SK-N-SH (cell line): ENCODE results near the gene NLGN2.

Experiments used
- EP300 ChIP-seq, 2 experiments: IDR thresholded peaks; 2 replicates each; pipeline versions ENCODE4 v1.4.0 to v1.6.1; 2012; ENCODE audit warnings: borderline replicate concordance in 1 of 2, low read depth in 1 of 2, low read length in 1 of 2
- GABPA ChIP-seq: IDR thresholded peaks from 2 replicates; pipeline ENCODE4 v1.4.0; 2012; ENCODE audit warnings: low read depth, mild to moderate bottlenecking
- MXI1 ChIP-seq: IDR thresholded peaks from 2 replicates; pipeline ENCODE4 v1.6.1; 2012; ENCODE audit warnings: mild to moderate bottlenecking, low read depth, low read length, improper control_type of control experiment
- NFIC ChIP-seq: IDR thresholded peaks from 2 replicates; pipeline ENCODE4 v1.4.0; 2012; ENCODE audit warnings: borderline replicate concordance
- POLR2AphosphoS5 ChIP-seq: IDR thresholded peaks from 2 replicates; pipeline ENCODE4 v1.6.1; 2012; ENCODE audit warnings: low read depth, low read length
- RCOR1 ChIP-seq: fragments of 150-350 bp; IDR thresholded peaks from 2 replicates; pipeline ENCODE4 v1.6.1; 2017; ENCODE audit warnings: antibody characterized with exemption, low read length
- RFX5 ChIP-seq: IDR thresholded peaks from 2 replicates; pipeline ENCODE4 v1.6.1; 2012; ENCODE audit warnings: mild to moderate bottlenecking, improper control_type of control experiment, low read length
- TAF1 ChIP-seq: IDR thresholded peaks from 2 replicates; pipeline ENCODE4 v1.6.1; 2012; ENCODE audit warnings: low read depth, mild to moderate bottlenecking, low read length, moderate library complexity, borderline replicate concordance
- YY1 ChIP-seq: IDR thresholded peaks from 2 replicates; pipeline ENCODE4 v1.4.0; 2012; ENCODE audit warnings: low read depth, mild to moderate bottlenecking
- TF ChIP-seq, protein P1 (sequence below): fragments of 200-600 bp; sonication (generic); IDR thresholded peaks from 2 replicates; pipeline ENCODE4 v1.6.1; 2017; ENCODE audit warnings: antibody characterized with exemption, mild to moderate bottlenecking, moderate library complexity
- TF ChIP-seq, protein P2 (sequence below): IDR thresholded peaks from 2 replicates; pipeline ENCODE4; 2012
- TF ChIP-seq, protein P3 (sequence below): fragments of 150-350 bp; IDR thresholded peaks from 2 replicates; pipeline ENCODE4 v1.6.1; 2017; ENCODE audit warnings: antibody characterized with exemption, low read length, low read depth, borderline replicate concordance
- TF ChIP-seq, protein P4 (sequence below): IDR thresholded peaks from 2 replicates; pipeline ENCODE4 v1.6.1; 2012; ENCODE audit warnings: mild to moderate bottlenecking, low read depth, low read length, moderate library complexity

DNA sequence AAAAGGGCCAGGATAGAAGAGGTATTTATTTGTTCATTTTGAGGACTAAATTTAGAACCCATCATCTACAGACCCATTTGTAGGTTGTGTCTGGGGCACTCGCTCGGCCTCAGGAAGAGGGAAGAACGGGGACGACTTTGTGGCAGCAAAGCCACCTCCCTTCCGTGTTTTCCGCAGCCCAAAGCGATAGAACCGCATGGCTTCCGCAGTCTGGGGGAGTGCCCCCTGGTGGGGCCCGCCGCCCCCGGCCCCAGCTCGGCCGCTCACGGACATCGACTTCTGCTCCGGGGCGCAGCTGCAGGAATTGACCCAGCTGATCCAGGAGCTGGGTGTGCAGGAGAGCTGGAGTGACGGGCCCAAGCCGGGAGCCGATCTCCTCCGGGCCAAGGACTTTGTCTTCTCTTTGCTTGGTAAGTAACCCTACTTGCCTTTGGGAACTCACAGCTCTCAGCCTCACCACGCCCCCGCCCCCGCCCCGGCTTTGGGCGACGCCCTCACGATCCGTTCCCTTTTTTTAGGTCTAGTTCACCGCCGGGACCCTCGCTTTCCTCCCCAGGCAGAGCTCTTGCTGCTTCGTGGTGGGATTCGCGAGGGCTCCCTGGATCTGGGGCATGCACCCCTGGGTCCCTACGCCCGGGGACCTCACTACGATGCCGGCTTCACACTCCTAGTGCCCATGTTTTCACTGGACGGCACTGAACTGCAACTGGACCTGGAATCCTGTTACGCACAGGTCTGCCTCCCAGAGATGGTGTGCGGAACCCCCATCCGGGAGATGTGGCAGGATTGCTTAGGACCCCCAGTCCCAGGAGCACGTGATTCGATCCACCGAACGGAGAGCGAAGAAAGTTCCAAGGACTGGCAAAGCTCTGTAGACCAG lies 28.3 kb downstream of the NLGN2 start:
- TF ChIP-seq, protein P1, sequence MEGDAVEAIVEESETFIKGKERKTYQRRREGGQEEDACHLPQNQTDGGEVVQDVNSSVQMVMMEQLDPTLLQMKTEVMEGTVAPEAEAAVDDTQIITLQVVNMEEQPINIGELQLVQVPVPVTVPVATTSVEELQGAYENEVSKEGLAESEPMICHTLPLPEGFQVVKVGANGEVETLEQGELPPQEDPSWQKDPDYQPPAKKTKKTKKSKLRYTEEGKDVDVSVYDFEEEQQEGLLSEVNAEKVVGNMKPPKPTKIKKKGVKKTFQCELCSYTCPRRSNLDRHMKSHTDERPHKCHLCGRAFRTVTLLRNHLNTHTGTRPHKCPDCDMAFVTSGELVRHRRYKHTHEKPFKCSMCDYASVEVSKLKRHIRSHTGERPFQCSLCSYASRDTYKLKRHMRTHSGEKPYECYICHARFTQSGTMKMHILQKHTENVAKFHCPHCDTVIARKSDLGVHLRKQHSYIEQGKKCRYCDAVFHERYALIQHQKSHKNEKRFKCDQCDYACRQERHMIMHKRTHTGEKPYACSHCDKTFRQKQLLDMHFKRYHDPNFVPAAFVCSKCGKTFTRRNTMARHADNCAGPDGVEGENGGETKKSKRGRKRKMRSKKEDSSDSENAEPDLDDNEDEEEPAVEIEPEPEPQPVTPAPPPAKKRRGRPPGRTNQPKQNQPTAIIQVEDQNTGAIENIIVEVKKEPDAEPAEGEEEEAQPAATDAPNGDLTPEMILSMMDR: peak; percentile 22
- TF ChIP-seq, protein P2, sequence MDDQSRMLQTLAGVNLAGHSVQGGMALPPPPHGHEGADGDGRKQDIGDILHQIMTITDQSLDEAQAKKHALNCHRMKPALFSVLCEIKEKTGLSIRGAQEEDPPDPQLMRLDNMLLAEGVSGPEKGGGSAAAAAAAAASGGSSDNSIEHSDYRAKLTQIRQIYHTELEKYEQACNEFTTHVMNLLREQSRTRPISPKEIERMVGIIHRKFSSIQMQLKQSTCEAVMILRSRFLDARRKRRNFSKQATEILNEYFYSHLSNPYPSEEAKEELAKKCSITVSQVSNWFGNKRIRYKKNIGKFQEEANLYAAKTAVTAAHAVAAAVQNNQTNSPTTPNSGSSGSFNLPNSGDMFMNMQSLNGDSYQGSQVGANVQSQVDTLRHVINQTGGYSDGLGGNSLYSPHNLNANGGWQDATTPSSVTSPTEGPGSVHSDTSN: no peak
- TF ChIP-seq TAF1: no peak
- TF ChIP-seq, protein P3, sequence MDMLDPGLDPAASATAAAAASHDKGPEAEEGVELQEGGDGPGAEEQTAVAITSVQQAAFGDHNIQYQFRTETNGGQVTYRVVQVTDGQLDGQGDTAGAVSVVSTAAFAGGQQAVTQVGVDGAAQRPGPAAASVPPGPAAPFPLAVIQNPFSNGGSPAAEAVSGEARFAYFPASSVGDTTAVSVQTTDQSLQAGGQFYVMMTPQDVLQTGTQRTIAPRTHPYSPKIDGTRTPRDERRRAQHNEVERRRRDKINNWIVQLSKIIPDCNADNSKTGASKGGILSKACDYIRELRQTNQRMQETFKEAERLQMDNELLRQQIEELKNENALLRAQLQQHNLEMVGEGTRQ: no peak
- no peak for TF ChIP-seq EP300 (IDR thresholded peaks at IDR 0.05; ENCODE audit: borderline replicate concordance in 1 of 2, low read depth in 1 of 2, low read length in 1 of 2)
- TF ChIP-seq, protein P4, sequence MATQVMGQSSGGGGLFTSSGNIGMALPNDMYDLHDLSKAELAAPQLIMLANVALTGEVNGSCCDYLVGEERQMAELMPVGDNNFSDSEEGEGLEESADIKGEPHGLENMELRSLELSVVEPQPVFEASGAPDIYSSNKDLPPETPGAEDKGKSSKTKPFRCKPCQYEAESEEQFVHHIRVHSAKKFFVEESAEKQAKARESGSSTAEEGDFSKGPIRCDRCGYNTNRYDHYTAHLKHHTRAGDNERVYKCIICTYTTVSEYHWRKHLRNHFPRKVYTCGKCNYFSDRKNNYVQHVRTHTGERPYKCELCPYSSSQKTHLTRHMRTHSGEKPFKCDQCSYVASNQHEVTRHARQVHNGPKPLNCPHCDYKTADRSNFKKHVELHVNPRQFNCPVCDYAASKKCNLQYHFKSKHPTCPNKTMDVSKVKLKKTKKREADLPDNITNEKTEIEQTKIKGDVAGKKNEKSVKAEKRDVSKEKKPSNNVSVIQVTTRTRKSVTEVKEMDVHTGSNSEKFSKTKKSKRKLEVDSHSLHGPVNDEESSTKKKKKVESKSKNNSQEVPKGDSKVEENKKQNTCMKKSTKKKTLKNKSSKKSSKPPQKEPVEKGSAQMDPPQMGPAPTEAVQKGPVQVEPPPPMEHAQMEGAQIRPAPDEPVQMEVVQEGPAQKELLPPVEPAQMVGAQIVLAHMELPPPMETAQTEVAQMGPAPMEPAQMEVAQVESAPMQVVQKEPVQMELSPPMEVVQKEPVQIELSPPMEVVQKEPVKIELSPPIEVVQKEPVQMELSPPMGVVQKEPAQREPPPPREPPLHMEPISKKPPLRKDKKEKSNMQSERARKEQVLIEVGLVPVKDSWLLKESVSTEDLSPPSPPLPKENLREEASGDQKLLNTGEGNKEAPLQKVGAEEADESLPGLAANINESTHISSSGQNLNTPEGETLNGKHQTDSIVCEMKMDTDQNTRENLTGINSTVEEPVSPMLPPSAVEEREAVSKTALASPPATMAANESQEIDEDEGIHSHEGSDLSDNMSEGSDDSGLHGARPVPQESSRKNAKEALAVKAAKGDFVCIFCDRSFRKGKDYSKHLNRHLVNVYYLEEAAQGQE: no peak
- TF ChIP-seq MXI1: no peak
- TF ChIP-seq NFIC: no peak
- no peak for TF ChIP-seq GABPA
- TF ChIP-seq YY1: no peak
- TF ChIP-seq POLR2AphosphoS5: no peak
- TF ChIP-seq RFX5: no peak
- TF ChIP-seq RCOR1: no peak
